HepG2 (cell line): ENCODE measurements around the gene TOB1. TPM values are rescaled to one million over a fixed set of nuclear protein-coding genes. Genes with fewer than 3 reads are reported as not detected.

Experiments
- ATF3 ChIP-seq: sonication (generic); formaldehyde crosslinking; IDR thresholded peaks from 2 replicates; pipeline ENCODE4 v1.4.0; 2020; ENCODE audit warnings: missing genetic modification reagents
- BORCS8-MEF2B ChIP-seq: sonication (generic); formaldehyde crosslinking; IDR thresholded peaks from 2 replicates; pipeline ENCODE4 v1.8.0; 2022; ENCODE audit warnings: mild to moderate bottlenecking, missing genetic modification reagents
- CBX5 ChIP-seq: sonication (generic); formaldehyde crosslinking; IDR thresholded peaks from 2 replicates; pipeline ENCODE4 v1.4.0; 2020; ENCODE audit warnings: missing genetic modification reagents, borderline replicate concordance
- CCDC6 ChIP-seq: sonication (generic); formaldehyde crosslinking; IDR thresholded peaks from 2 replicates; pipeline ENCODE4 v1.8.1; 2022; ENCODE audit warnings: mild to moderate bottlenecking, missing genetic modification reagents, moderate library complexity
- FOXP4 ChIP-seq: sonication (generic); formaldehyde crosslinking; IDR thresholded peaks from 2 replicates; pipeline ENCODE4 v1.4.0; 2020; ENCODE audit warnings: missing genetic modification reagents
- GTF3A ChIP-seq: sonication (generic); formaldehyde crosslinking; conservative IDR thresholded peaks from 2 replicates; pipeline ENCODE4 v1.4.0; 2020; ENCODE audit warnings: mild to moderate bottlenecking, missing genetic modification reagents
- KAT8 ChIP-seq: IDR thresholded peaks from 2 replicates; pipeline ENCODE4 v1.6.1; 2016; ENCODE audit warnings: missing genetic modification reagents, missing compliant biosample characterization
- KDM6A ChIP-seq: IDR thresholded peaks from 2 replicates; pipeline ENCODE4 v1.6.1; 2016; ENCODE audit warnings: low read depth
- MATR3 ChIP-seq: sonication (generic); formaldehyde crosslinking; IDR thresholded peaks from 2 replicates; pipeline ENCODE4 v1.4.0; 2020; ENCODE audit warnings: missing genetic modification reagents
- MXD3 ChIP-seq: IDR thresholded peaks from 2 replicates; pipeline ENCODE4 v1.6.1; 2016; ENCODE audit warnings: mild to moderate bottlenecking, missing biosample characterization, missing genetic modification reagents
- ONECUT2 ChIP-seq: sonication (generic); formaldehyde crosslinking; IDR thresholded peaks from 2 replicates; pipeline ENCODE4 v1.4.0; 2020; ENCODE audit warnings: missing genetic modification reagents
- RAD21 ChIP-seq: fragments of 450-650 bp; formaldehyde crosslinking; IDR thresholded peaks from 2 replicates; pipeline ENCODE4 v1.5.0; 2020; ENCODE audit warnings: mild to moderate bottlenecking
- REL ChIP-seq: sonication (generic); formaldehyde crosslinking; conservative IDR thresholded peaks from 2 replicates; pipeline ENCODE4 v1.8.0; 2022; ENCODE audit warnings: mild to moderate bottlenecking, missing genetic modification reagents, moderate library complexity
- SAP130 ChIP-seq: IDR thresholded peaks from 2 replicates; pipeline ENCODE4 v1.6.1; 2016; ENCODE audit warnings: low read depth
- SIX1 ChIP-seq: sonication (generic); formaldehyde crosslinking; IDR thresholded peaks from 2 replicates; pipeline ENCODE4 v1.4.0; 2020; ENCODE audit warnings: missing genetic modification reagents, borderline replicate concordance
- SP140L ChIP-seq: sonication (generic); formaldehyde crosslinking; IDR thresholded peaks from 2 replicates; pipeline ENCODE4 v1.4.0; 2020; ENCODE audit warnings: missing genetic modification reagents, borderline replicate concordance
- SP2 ChIP-seq: sonication (generic); formaldehyde crosslinking; IDR thresholded peaks from 2 replicates; pipeline ENCODE4 v1.5.1; 2020; ENCODE audit warnings: mild to moderate bottlenecking, missing genetic modification reagents
- TARDBP ChIP-seq: sonication (generic); formaldehyde crosslinking; IDR thresholded peaks from 2 replicates; pipeline ENCODE4 v1.8.0; 2022; ENCODE audit warnings: mild to moderate bottlenecking, missing genetic modification reagents
- TFE3 ChIP-seq: IDR thresholded peaks from 2 replicates; pipeline ENCODE4 v1.6.1; 2016
- ZBTB7B ChIP-seq: sonication (generic); formaldehyde crosslinking; IDR thresholded peaks from 2 replicates; pipeline ENCODE4 v1.4.0; 2020; ENCODE audit warnings: missing genetic modification reagents
- ZNF121 ChIP-seq: sonication (generic); formaldehyde crosslinking; IDR thresholded peaks from 2 replicates; pipeline ENCODE4 v1.5.0; 2020; ENCODE audit warnings: mild to moderate bottlenecking, missing genetic modification reagents
- ZNF556 ChIP-seq: sonication (generic); formaldehyde crosslinking; IDR thresholded peaks from 2 replicates; pipeline ENCODE4 v1.4.0; 2020; ENCODE audit warnings: mild to moderate bottlenecking, missing genetic modification reagents, borderline replicate concordance
- ZNF570 ChIP-seq: sonication (generic); formaldehyde crosslinking; IDR thresholded peaks from 2 replicates; pipeline ENCODE4 v1.4.0; 2020; ENCODE audit warnings: mild to moderate bottlenecking, missing genetic modification reagents, borderline replicate concordance
- polyA plus RNA-seq, 8 experiments: library from polyadenylated mRNA; depleted of rRNA in 3 of 8; stranded (reverse) in 7 of 8; unstranded in 1 of 8; fragments of >200 nt; fragmentation: Illumina TruSeq in 4 of 8; extraction: Trizol in 4 of 8; gene quantifications; 2 replicates each; pipeline versions ENCODE4 v1.2.1 to v1.2.3, GENCODE V29; 2011 to 2016; ENCODE audit warnings: low read depth in 4 of 8, missing spikeins in 1 of 8, mixed read lengths in 1 of 8; ENCODE audit not compliant: insufficient read depth in 1 of 8
- total RNA-seq, 5 experiments: library from RNA; depleted of rRNA; stranded (reverse); fragments of >200 nt; fragmentation: Illumina TruSeq; extraction: Trizol; gene quantifications; 2 replicates each; pipeline ENCODE4 v1.2.3, GENCODE V29; 2016; ENCODE audit warnings: low read depth in 1 of 5

TOB1 gene
- total and polyA plus RNA-seq, 2 of the 13 experiments (the other 11 are each of a cell fraction or from before 2014, with no cell fraction given) = 21.9 to 57.7 TPM

- TF ChIP-seq CCDC6 (CRISPR knock-in tag) = peak; percentile 43; the same call in 1 of the 2 replicates
- peak; percentile 98 for TF ChIP-seq ONECUT2 (CRISPR knock-in tag)
- TF ChIP-seq SIX1 (CRISPR knock-in tag) = peak; percentile 49; the same call in 1 of the 2 replicates
- peak; percentile 78 for TF ChIP-seq KAT8 (CRISPR knock-in tag)
- peak; percentile 51; the same call in 1 of the 2 replicates for TF ChIP-seq ZNF556 (CRISPR knock-in tag)
- TF ChIP-seq GTF3A (CRISPR knock-in tag) = peak; percentile 72; the same call in 1 of the 2 replicates
- peak; percentile 97 for TF ChIP-seq FOXP4 (CRISPR knock-in tag)
- no peak for TF ChIP-seq BORCS8-MEF2B (CRISPR knock-in tag)
- peak; percentile 51; the same call in 1 of the 2 replicates for TF ChIP-seq SP140L (CRISPR knock-in tag)
- peak; percentile 93 for TF ChIP-seq ZBTB7B
- no peak for TF ChIP-seq ZNF570 (CRISPR knock-in tag)
- TF ChIP-seq RAD21 (CRISPR knock-in tag) = peak; percentile 14; the same call in 1 of the 2 replicates
- peak; percentile 77; the same call in 1 of the 2 replicates for TF ChIP-seq TARDBP (CRISPR knock-in tag)
- peak; percentile 94 for TF ChIP-seq SAP130 (CRISPR knock-in tag)
- TF ChIP-seq MATR3 (CRISPR knock-in tag) = no peak
- TF ChIP-seq ATF3 (CRISPR knock-in tag) = peak; percentile 94
- TF ChIP-seq ZNF121 (CRISPR knock-in tag) = 0 out of 2 replicates have a peak, but pooled peaks have one; percentile 46
- TF ChIP-seq REL (CRISPR knock-in tag) = no peak
- TF ChIP-seq CBX5 (CRISPR knock-in tag) = peak; percentile 79; the same call in 1 of the 2 replicates
- 0 out of 2 replicates have a peak, but pooled peaks have one; percentile 69 for TF ChIP-seq MXD3 (CRISPR knock-in tag)
- TF ChIP-seq TFE3 (CRISPR knock-in tag) = peak; percentile 74
- TF ChIP-seq KDM6A (CRISPR knock-in tag) = peak; percentile 60; the same call in 1 of the 2 replicates
- no peak for TF ChIP-seq SP2 (CRISPR knock-in tag)
These were observed 24.7 kb upstream of the TOB1 start (continued) for GRCh38 chr17:50890675-50891516.
